ENCODE measurements around the gene INPP5D.

The INPP5D gene

GRCh38 chr2:233241803-233242202 is 181.7 kb downstream of the INPP5D start:
- no peaks in the 10 kb centered on the region for H4K20me1 ChIP-seq (ENCODE audit: low read depth, low read length)
- H3K9me3 ChIP-seq (ENCODE audit: insufficient read depth, low read length) = no peaks in the 10 kb centered on the region
- H3K27me3 ChIP-seq (ENCODE audit: low read length) = no peaks in the 10 kb centered on the region
- H3F3A ChIP-seq (ENCODE audit: insufficient read depth) = no peaks in the 10 kb centered on the region
- H3K27ac ChIP-seq (ENCODE audit: low read depth, low read length) = no peak overlapping the region
- H3K9ac ChIP-seq (ENCODE audit: low read length) = no peak overlapping the region
- H3K4me2 ChIP-seq (ENCODE audit: low read depth, low read length, poor library complexity, severe bottlenecking) = no peak overlapping the region
- no peaks in the 10 kb centered on the region for H3K79me2 ChIP-seq (ENCODE audit: insufficient read depth, low read length)
- no peak overlapping the region for H3K4me3 ChIP-seq (ENCODE audit: insufficient read depth, low read length, poor library complexity, severe bottlenecking)
- TF ChIP-seq CTCF (IDR thresholded peaks at IDR 0.05; ENCODE audit: insufficient read depth, low read length, poor library complexity, severe bottlenecking) (no peak), EZH2phosphoT487 (conservative IDR thresholded peaks at IDR 0.05; ENCODE audit: low read length) (no peak)
- no peaks in the 10 kb centered on the region for H3K36me3 ChIP-seq (ENCODE audit: low read length)
- no peaks in the 10 kb centered on the region for H3K9me2 ChIP-seq (replicated peaks; ENCODE audit: insufficient read depth, low read length)
- H2AFZ ChIP-seq (ENCODE audit: low read depth, low read length, severe bottlenecking) = no peak overlapping the region

- H3K4me2 ChIP-seq (ENCODE audit: low read depth, low read length, poor library complexity, severe bottlenecking) = no peak overlapping the region
- H4K20me1 ChIP-seq (ENCODE audit: low read depth, low read length) = no peaks in the 10 kb centered on the region
- TF ChIP-seq EZH2phosphoT487 (conservative IDR thresholded peaks at IDR 0.05; ENCODE audit: low read length) = no peak
- no peak for TF ChIP-seq CTCF (IDR thresholded peaks at IDR 0.05; ENCODE audit: insufficient read depth, low read length, poor library complexity, severe bottlenecking)
- no peaks in the 10 kb centered on the region for H3K79me2 ChIP-seq (ENCODE audit: insufficient read depth, low read length)
- no peaks in the 10 kb centered on the region for H3K9me3 ChIP-seq (ENCODE audit: insufficient read depth, low read length)
- no peaks in the 10 kb centered on the region for H3F3A ChIP-seq (ENCODE audit: insufficient read depth)
- no peak overlapping the region for H3K9ac ChIP-seq (ENCODE audit: low read length)
- H3K4me3 ChIP-seq (ENCODE audit: insufficient read depth, low read length, poor library complexity, severe bottlenecking) = no peak overlapping the region
- H3K27me3 ChIP-seq (ENCODE audit: low read length) = no peaks in the 10 kb centered on the region
- H2AFZ ChIP-seq (ENCODE audit: low read depth, low read length, severe bottlenecking) = no peak overlapping the region
- H3K9me2 ChIP-seq (replicated peaks; ENCODE audit: insufficient read depth, low read length) = no peaks in the 10 kb centered on the region
- no peak overlapping the region for H3K27ac ChIP-seq (ENCODE audit: low read depth, low read length)
- no peaks in the 10 kb centered on the region for H3K36me3 ChIP-seq (ENCODE audit: low read length)
These were observed 182.2 kb downstream of the INPP5D start for GRCh38 chr2:233242231-233242927.

GRCh38 chr2:233243348-233243747 is 183.2 kb downstream of the INPP5D start:
- TF ChIP-seq CTCF (IDR thresholded peaks at IDR 0.05; ENCODE audit: insufficient read depth, low read length, poor library complexity, severe bottlenecking) (no peak), EZH2phosphoT487 (conservative IDR thresholded peaks at IDR 0.05; ENCODE audit: low read length) (no peak)
- no peak overlapping the region for H3K4me2 ChIP-seq (ENCODE audit: low read depth, low read length, poor library complexity, severe bottlenecking)
- no peaks in the 10 kb centered on the region for H3K36me3 ChIP-seq (ENCODE audit: low read length)
- no peaks in the 10 kb centered on the region for H3K27me3 ChIP-seq (ENCODE audit: low read length)
- no peak overlapping the region for H2AFZ ChIP-seq (ENCODE audit: low read depth, low read length, severe bottlenecking)
- no peaks in the 10 kb centered on the region for H3F3A ChIP-seq (ENCODE audit: insufficient read depth)
- H3K9me2 ChIP-seq (replicated peaks; ENCODE audit: insufficient read depth, low read length) = no peaks in the 10 kb centered on the region
- no peaks in the 10 kb centered on the region for H3K79me2 ChIP-seq (ENCODE audit: insufficient read depth, low read length)
- H3K9ac ChIP-seq (ENCODE audit: low read length) = no peak overlapping the region
- H4K20me1 ChIP-seq (ENCODE audit: low read depth, low read length) = no peaks in the 10 kb centered on the region
- H3K9me3 ChIP-seq (ENCODE audit: insufficient read depth, low read length) = no peaks in the 10 kb centered on the region
- H3K27ac ChIP-seq (ENCODE audit: low read depth, low read length) = no peak overlapping the region
- no peak overlapping the region for H3K4me3 ChIP-seq (ENCODE audit: insufficient read depth, low read length, poor library complexity, severe bottlenecking)

All from SU-DHL-6 (cell line).